Measurements from ENCODE around the gene DHRS13. TPM values are rescaled to one million over a fixed set of nuclear protein-coding genes. Genes with fewer than 3 reads are reported as not detected.
A peak's percentile ranks its signal among the peaks of the same experiment; 100 is the strongest.

Gene DHRS13
- total and polyA plus RNA-seq, 2 donors (not counting 1 experiment from before 2014, with no cell fraction given), result 2.6 to 7.8 TPM

- TF ChIP-seq, protein P1, sequence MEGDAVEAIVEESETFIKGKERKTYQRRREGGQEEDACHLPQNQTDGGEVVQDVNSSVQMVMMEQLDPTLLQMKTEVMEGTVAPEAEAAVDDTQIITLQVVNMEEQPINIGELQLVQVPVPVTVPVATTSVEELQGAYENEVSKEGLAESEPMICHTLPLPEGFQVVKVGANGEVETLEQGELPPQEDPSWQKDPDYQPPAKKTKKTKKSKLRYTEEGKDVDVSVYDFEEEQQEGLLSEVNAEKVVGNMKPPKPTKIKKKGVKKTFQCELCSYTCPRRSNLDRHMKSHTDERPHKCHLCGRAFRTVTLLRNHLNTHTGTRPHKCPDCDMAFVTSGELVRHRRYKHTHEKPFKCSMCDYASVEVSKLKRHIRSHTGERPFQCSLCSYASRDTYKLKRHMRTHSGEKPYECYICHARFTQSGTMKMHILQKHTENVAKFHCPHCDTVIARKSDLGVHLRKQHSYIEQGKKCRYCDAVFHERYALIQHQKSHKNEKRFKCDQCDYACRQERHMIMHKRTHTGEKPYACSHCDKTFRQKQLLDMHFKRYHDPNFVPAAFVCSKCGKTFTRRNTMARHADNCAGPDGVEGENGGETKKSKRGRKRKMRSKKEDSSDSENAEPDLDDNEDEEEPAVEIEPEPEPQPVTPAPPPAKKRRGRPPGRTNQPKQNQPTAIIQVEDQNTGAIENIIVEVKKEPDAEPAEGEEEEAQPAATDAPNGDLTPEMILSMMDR (conservative IDR thresholded peaks at IDR 0.05 in 1 of 2, IDR thresholded peaks at IDR 0.05 in 1 of 2; ENCODE audit: low read depth in 1 of 2, low read length in 2 of 2), result peak; percentile 56 to 65
- TF ChIP-seq EZH2 (IDR thresholded peaks at IDR 0.05; ENCODE audit: low read length, missing control alignments), result no peak
- no peaks in the 10 kb centered on the region for H4K20me1 ChIP-seq (ENCODE audit: control insufficient read depth, extremely low read depth, insufficient read depth, low read length)
- H3K4me3 ChIP-seq (replicated peaks in 1 of 4; ENCODE audit: control extremely low read depth in 1 of 4, insufficient read depth in 1 of 4, low read depth in 3 of 4, low read length in 4 of 4), result no peak overlapping the region
- no peak overlapping the region for H3K27ac ChIP-seq (ENCODE audit: insufficient read depth, low read length)
- peaks cover 41% of the 10 kb centered on the region for H3K36me3 ChIP-seq (ENCODE audit: control insufficient read depth, insufficient read depth, low read length)
- H3K9me3 ChIP-seq (ENCODE audit: control insufficient read depth, insufficient read depth, low read depth, low read length), result no peaks in the 10 kb centered on the region
- no peaks in the 10 kb centered on the region for H3K4me1 ChIP-seq (ENCODE audit: control insufficient read depth, extremely low read depth, insufficient read depth, low read length)
- H3K4me2 ChIP-seq (ENCODE audit: extremely low read depth, insufficient read depth, low read length), result no peak overlapping the region
- H3K27me3 ChIP-seq (ENCODE audit: control insufficient read depth, insufficient read depth, low read length), result no peaks in the 10 kb centered on the region
- H2AFZ ChIP-seq (ENCODE audit: low read length), result no peak overlapping the region
- DNase-seq (ENCODE audit: low read depth in 2 of 2), result peak; percentile 25 to 61
- no peaks in the 10 kb centered on the region for H3K79me2 ChIP-seq (ENCODE audit: control insufficient read depth, insufficient read depth, low read length)
- no peak overlapping the region for H3K9ac ChIP-seq (ENCODE audit: insufficient read depth, low read length)
These were observed 13.5 kb upstream of the DHRS13 start for GRCh38 chr17:28916302-28916934.

- Histone ChIP-seq H3K4me1 (ENCODE audit: control insufficient read depth, extremely low read depth, insufficient read depth, low read length) (peaks cover 13% of the 10 kb centered on the region), H3K27me3 (ENCODE audit: control insufficient read depth, insufficient read depth, low read length) (no peaks in the 10 kb centered on the region)
These were observed 10.1 kb upstream of the DHRS13 start for GRCh38 chr17:28912938-28913333.

GRCh38 chr17:28912281-28912937, 9.5 kb upstream of the DHRS13 start:
- H2AFZ ChIP-seq (ENCODE audit: low read length), result no peak overlapping the region
- no peaks in the 10 kb centered on the region for H4K20me1 ChIP-seq (ENCODE audit: control insufficient read depth, extremely low read depth, insufficient read depth, low read length)
- no peak for DNase-seq (ENCODE audit: low read depth in 2 of 2)
- H3K36me3 ChIP-seq (ENCODE audit: control insufficient read depth, insufficient read depth, low read length), result peaks cover 41% of the 10 kb centered on the region
- H3K79me2 ChIP-seq (ENCODE audit: control insufficient read depth, insufficient read depth, low read length), result no peaks in the 10 kb centered on the region
- no peak overlapping the region for H3K4me2 ChIP-seq (ENCODE audit: extremely low read depth, insufficient read depth, low read length)
- H3K4me1 ChIP-seq (ENCODE audit: control insufficient read depth, extremely low read depth, insufficient read depth, low read length), result peaks cover 15% of the 10 kb centered on the region
- H3K9me3 ChIP-seq (ENCODE audit: control insufficient read depth, insufficient read depth, low read depth, low read length), result no peaks in the 10 kb centered on the region
- H3K4me3 ChIP-seq (replicated peaks in 1 of 4; ENCODE audit: control extremely low read depth in 1 of 4, insufficient read depth in 1 of 4, low read depth in 3 of 4, low read length in 4 of 4), result no peak overlapping the region
- H3K9ac ChIP-seq (ENCODE audit: insufficient read depth, low read length), result no peak overlapping the region
- H3K27me3 ChIP-seq (ENCODE audit: control insufficient read depth, insufficient read depth, low read length), result no peaks in the 10 kb centered on the region
- TF ChIP-seq EZH2 (IDR thresholded peaks at IDR 0.05; ENCODE audit: low read length, missing control alignments), result no peak
- TF ChIP-seq, protein P1 (conservative IDR thresholded peaks at IDR 0.05 in 1 of 2, IDR thresholded peaks at IDR 0.05 in 1 of 2; ENCODE audit: low read depth in 1 of 2, low read length in 2 of 2), result peak in 1 of 2 donors; percentile 31
- H3K27ac ChIP-seq (ENCODE audit: insufficient read depth, low read length), result no peak overlapping the region

More at GRCh38 chr17:28912938-28913333, 10.1 kb upstream of the DHRS13 start:
- Histone ChIP-seq H3K27ac (ENCODE audit: insufficient read depth, low read length) (no peak overlapping the region), H3K79me2 (ENCODE audit: control insufficient read depth, insufficient read depth, low read length) (no peaks in the 10 kb centered on the region), H4K20me1 (ENCODE audit: control insufficient read depth, extremely low read depth, insufficient read depth, low read length) (no peaks in the 10 kb centered on the region), H3K36me3 (ENCODE audit: control insufficient read depth, insufficient read depth, low read length) (peaks cover 43% of the 10 kb centered on the region), H3K9me3 (ENCODE audit: control insufficient read depth, insufficient read depth, low read depth, low read length) (no peaks in the 10 kb centered on the region), H2AFZ (ENCODE audit: low read length) (no peak overlapping the region), H3K4me3 (replicated peaks in 1 of 4; ENCODE audit: control extremely low read depth in 1 of 4, insufficient read depth in 1 of 4, low read depth in 3 of 4, low read length in 4 of 4) (no peak overlapping the region), H3K4me2 (ENCODE audit: extremely low read depth, insufficient read depth, low read length) (no peak overlapping the region), H3K9ac (ENCODE audit: insufficient read depth, low read length) (no peak overlapping the region)
- no peak for TF ChIP-seq EZH2 (IDR thresholded peaks at IDR 0.05; ENCODE audit: low read length, missing control alignments)
- TF ChIP-seq, protein P1 (conservative IDR thresholded peaks at IDR 0.05 in 1 of 2, IDR thresholded peaks at IDR 0.05 in 1 of 2; ENCODE audit: low read depth in 1 of 2, low read length in 2 of 2), result no peak
- no peak for DNase-seq (ENCODE audit: low read depth in 2 of 2)

Data from fibroblast of lung (primary cell).